IPS-15b (cell line): Measurements from ENCODE around the gene FRMD1.

Experiments
- H3K27me3 ChIP-seq: one replicate; pipeline ENCODE4 v1.6.1; 2013; ENCODE audit warnings: low read length; ENCODE audit not compliant: control insufficient read depth, insufficient read depth
- H3K36me3 ChIP-seq: one replicate; pipeline ENCODE4 v1.6.1; 2013; ENCODE audit warnings: low read length; ENCODE audit not compliant: control insufficient read depth, insufficient read depth
- H3K4me1 ChIP-seq: one replicate; pipeline ENCODE4 v1.6.1; 2013; ENCODE audit warnings: mild to moderate bottlenecking, low read length; ENCODE audit not compliant: control insufficient read depth, insufficient read depth
- H3K4me3 ChIP-seq: one replicate; pipeline ENCODE4 v1.5.1; 2013; ENCODE audit warnings: low read depth, low read length
- H3K9ac ChIP-seq: one replicate; pipeline ENCODE4 v1.6.1; 2013; ENCODE audit warnings: low read depth, mild to moderate bottlenecking, low read length
- H3K9me3 ChIP-seq: one replicate; pipeline ENCODE4 v1.6.1; 2013; ENCODE audit warnings: mild to moderate bottlenecking, low read length; ENCODE audit not compliant: control insufficient read depth, insufficient read depth

Gene FRMD1

DNA sequence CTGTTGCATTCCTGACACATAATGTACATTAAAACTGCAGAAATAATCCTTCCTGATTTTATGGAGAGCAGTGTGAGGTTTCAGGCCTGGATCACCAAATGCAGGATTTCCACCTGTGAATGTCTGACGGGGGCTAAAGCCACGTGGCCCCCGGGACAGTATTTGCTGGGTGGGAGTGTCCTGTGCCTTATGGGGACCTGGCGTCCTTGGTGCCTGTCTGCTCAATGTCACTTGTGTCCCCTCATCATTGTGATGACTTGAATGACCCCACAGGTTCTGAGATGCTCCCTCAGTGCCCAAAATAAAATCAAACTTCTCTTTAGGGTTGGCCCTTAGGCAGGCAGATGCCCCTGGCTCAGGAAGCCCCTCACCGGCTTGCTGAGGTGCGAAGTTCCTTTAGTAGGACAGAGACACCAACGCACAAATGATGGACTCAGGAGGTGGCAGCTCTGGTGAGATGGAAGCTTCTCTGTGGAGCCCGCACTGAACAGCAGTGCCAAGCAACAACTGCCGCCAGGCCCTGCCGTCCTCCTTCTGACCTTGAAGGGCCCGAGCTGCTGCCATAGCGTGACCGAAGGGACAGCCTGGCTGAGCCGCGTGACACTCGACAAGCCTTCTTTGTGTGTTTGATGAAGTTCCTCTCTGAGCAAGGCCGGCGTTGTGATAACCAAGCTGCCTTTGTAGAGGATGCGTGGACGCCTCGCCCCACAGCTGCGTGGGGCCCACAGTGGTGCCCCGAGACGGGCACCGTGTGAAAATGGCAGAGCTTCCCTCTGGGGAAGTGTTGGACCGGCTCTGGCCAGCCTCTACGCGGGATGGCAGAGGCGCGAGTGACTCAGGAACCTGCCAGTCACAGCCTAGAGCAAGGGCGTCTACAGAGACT is 30.9 kb downstream of the FRMD1 start:
- Histone ChIP-seq H3K9ac (no peak overlapping the region), H3K4me1 (no peaks in the 10 kb centered on the region), H3K9me3 (no peaks in the 10 kb centered on the region), H3K27me3 (no peaks in the 10 kb centered on the region), H3K4me3 (no peak overlapping the region), H3K36me3 (no peaks in the 10 kb centered on the region)

DNA sequence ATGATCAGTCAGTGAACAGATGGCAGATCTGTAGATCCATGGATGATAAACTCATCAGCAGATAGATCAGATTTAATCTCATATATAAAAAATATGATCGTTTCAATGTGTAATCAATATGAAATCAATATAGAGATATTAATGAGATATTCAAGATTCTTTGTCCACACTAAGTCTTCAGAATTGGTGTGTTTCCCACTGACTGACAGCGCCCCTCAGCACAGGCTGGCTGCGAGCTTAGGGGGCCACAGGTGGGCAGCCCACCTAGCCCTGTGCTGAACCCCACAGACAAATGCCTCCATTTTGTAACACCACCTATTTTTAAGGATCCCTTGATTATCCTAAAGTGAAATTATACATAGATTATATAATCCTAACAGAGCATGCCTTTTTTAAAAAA is 32.3 kb downstream of the FRMD1 start:
- Histone ChIP-seq H3K36me3 (no peaks in the 10 kb centered on the region), H3K4me3 (no peak overlapping the region), H3K9me3 (no peaks in the 10 kb centered on the region), H3K4me1 (no peaks in the 10 kb centered on the region), H3K9ac (no peak overlapping the region), H3K27me3 (no peaks in the 10 kb centered on the region)

DNA sequence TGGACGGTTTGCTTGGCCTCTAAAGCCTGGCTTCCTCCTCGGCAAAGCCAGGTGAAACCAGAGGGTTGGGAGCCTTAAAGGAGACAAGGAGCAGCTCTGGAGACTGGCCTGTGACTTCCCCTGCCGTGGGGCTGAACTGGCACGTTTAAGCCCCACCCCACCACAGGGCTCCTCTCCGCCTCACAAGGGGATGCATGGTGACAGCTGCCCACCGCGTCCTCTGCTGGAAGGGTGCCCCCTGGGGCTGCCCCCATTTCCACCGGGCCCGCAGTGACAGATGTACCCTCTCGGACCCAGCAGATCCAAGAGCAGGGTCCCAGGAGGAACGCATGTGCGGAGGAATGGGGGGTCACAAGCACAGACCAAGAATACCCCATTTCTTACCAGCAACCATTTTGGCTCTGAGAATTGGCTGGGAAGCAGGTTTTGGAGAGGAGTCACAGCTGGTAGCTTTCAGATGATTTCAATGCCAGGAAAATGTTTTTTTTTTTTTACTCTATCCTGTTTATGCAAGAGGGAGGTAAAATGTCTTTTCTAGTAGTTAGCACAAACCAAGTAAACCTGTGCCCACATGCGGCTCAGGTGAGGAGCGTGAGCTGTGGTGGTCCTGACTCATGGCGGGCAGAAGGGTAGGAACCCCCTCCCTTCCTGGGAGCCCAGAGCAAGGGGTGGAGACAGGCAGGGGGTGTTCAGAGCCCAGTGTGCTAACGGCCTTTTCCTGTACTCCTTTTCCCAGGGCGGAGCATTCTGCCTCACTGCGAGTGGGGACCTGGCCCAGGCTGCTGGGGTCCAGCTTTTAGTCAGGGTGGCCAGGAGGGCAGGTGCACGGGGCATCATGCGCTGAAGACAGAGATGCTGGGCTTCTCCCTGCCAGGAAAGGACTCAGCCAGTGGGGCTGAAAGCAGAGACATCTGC is 33.0 kb downstream of the FRMD1 start:
- H3K4me1 ChIP-seq: no peaks in the 10 kb centered on the region
- no peak overlapping the region for H3K4me3 ChIP-seq
- no peaks in the 10 kb centered on the region for H3K27me3 ChIP-seq
- H3K9ac ChIP-seq: no peak overlapping the region
- no peaks in the 10 kb centered on the region for H3K9me3 ChIP-seq
- H3K36me3 ChIP-seq: no peaks in the 10 kb centered on the region

DNA sequence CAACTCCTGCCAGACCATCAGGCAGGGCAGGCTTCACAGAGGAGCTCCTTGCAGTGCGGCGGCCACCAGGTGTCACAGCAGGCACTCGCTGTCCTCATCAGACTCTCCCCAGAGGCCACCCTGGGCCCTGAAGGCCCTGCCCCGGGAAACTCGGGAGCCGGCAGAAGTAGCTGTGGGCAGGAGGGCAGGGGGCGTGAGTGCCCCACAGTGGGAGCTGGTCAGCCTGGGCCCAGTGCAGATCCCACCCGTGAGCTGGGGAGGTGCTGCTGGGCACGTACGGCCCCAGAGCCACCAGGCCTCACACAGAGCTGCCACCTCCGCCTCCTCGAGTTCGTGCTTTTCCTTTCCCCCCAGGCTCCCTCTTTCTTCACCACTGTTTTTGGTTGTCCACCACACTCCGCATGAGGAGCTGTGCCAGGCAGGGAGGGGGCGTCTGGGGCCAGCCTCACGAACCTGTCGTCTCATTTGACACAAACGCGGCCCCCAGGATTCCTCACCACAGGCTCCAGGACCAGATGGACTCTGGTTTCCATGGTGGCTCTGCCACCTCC is 33.8 kb downstream of the FRMD1 start:
- no peak overlapping the region for H3K9ac ChIP-seq
- H3K27me3 ChIP-seq: no peaks in the 10 kb centered on the region
- no peak overlapping the region for H3K4me3 ChIP-seq
- no peaks in the 10 kb centered on the region for H3K4me1 ChIP-seq
- peaks cover 6% of the 10 kb centered on the region for H3K9me3 ChIP-seq
- no peaks in the 10 kb centered on the region for H3K36me3 ChIP-seq

- H3K4me3 ChIP-seq: no peak overlapping the region
- no peaks in the 10 kb centered on the region for H3K36me3 ChIP-seq
- no peaks in the 10 kb centered on the region for H3K4me1 ChIP-seq
- H3K9me3 ChIP-seq: peaks cover 8% of the 10 kb centered on the region
- no peaks in the 10 kb centered on the region for H3K27me3 ChIP-seq
- no peak overlapping the region for H3K9ac ChIP-seq
Measured at GRCh38 chr6:168044521-168045130, 34.4 kb downstream of the FRMD1 start.

- Histone ChIP-seq H3K4me1 (no peaks in the 10 kb centered on the region), H3K27me3 (no peaks in the 10 kb centered on the region), H3K9me3 (peaks cover 14% of the 10 kb centered on the region), H3K9ac (no peak overlapping the region), H3K36me3 (peaks cover 5% of the 10 kb centered on the region), H3K4me3 (no peak overlapping the region)
Measured at GRCh38 chr6:168043848-168044415, 35.1 kb downstream of the FRMD1 start.

DNA sequence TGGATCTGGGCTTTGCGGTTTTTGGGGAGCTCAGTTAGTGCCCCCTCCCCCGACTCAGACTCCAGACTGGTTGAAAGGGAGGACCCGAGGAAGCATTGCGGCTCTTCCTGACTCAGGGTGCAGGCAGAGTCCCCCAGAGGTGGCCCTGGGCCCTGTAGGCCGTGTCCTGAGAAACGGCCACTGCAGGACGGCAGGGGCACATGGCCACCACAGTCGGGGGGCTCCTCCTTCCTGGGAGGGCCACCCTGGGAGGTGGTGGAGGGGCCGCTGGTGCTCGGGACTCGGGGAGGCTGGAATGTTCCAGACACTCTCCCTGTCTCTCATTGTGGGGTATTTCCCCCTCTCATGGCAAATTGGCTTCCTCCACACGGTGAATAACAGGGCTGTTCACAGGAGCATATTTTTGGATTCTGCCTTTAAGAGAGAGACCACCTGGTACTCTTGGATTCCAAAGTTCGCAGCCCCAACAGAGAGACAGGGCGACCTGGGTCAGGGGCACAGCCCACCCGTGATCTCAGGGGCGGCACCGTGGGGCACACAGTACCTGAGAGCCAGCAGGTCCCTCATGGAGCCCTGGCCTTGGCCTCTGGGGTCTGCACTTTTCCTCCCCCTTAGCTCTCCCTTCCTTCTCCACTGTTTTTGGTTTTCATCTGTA is 35.7 kb downstream of the FRMD1 start:
- no peaks in the 10 kb centered on the region for H3K4me1 ChIP-seq
- peaks cover 18% of the 10 kb centered on the region for H3K9me3 ChIP-seq
- no peaks in the 10 kb centered on the region for H3K27me3 ChIP-seq

DNA sequence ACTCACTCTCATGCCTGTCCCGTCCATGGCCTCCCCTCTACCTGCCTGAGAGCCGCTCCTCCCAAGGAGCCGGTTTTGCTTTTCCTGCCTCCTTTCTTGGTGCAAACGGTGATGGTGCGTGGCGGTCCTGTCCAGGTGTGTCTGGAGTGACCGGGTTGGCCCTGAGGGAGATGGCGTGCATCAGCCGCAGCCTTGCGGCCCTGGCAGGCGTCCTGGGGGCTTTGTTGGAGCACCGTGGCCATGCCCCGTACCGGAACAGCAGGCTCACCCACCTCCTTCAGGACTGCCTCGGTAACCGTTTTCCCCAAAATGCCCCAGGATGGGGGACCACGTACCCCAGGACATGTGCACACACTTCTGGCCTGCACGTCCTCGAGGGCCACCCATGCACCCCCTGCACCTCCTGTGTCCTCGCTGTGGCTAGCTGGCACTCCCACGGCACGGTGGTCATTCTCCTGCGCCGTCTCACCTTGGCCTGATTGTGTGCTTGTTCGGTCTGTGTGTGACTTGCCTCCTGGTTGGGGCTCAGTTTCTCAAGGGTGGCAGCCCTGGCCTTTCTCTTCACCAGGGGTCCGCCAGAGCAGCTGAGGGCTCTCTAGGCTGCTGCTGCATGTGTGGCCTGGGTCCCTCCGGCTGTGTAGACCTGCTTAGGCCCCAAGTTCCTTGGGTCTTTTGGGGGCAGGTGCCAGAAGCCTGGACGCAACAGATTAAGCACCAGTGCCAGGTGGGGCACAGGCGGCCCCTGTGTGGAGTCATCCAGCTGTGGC is 36.4 kb downstream of the FRMD1 start:
- no peaks in the 10 kb centered on the region for H3K27me3 ChIP-seq

More for the DNA sequence above, 35.7 kb downstream of the FRMD1 start:
- Histone ChIP-seq H3K4me3 (no peak overlapping the region), H3K36me3 (peaks cover 5% of the 10 kb centered on the region), H3K9ac (no peak overlapping the region)

DNA sequence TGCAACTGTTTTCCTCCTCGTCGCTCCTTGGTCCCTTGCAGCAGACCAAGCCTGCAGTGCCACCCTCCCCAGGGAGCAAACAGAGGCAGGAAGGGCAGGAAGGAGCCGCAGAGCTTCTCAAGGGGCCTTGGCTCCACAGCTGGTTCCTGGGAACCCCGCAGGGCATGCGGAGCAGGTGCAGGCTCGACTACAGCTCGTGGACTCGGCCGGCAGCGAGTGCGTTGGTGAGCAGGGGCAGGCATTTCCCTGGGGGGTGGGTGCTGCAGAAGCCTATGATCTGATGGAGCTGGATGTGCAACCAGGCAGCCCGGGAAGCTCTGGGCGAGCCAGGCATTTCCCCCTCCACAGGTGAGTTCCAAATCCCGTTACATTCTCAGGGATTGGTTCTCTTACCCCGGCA is 37.1 kb downstream of the FRMD1 start:
- H3K4me3 ChIP-seq: no peak overlapping the region
- H3K9ac ChIP-seq: no peak overlapping the region
- no peaks in the 10 kb centered on the region for H3K4me1 ChIP-seq
- H3K36me3 ChIP-seq: peaks cover 5% of the 10 kb centered on the region
- H3K27me3 ChIP-seq: no peaks in the 10 kb centered on the region
- peaks cover 18% of the 10 kb centered on the region for H3K9me3 ChIP-seq

More for the DNA sequence above, 36.4 kb downstream of the FRMD1 start:
- H3K4me3 ChIP-seq: no peak overlapping the region
- H3K9ac ChIP-seq: no peak overlapping the region
- no peaks in the 10 kb centered on the region for H3K4me1 ChIP-seq
- H3K9me3 ChIP-seq: peaks cover 18% of the 10 kb centered on the region
- peaks cover 5% of the 10 kb centered on the region for H3K36me3 ChIP-seq

DNA sequence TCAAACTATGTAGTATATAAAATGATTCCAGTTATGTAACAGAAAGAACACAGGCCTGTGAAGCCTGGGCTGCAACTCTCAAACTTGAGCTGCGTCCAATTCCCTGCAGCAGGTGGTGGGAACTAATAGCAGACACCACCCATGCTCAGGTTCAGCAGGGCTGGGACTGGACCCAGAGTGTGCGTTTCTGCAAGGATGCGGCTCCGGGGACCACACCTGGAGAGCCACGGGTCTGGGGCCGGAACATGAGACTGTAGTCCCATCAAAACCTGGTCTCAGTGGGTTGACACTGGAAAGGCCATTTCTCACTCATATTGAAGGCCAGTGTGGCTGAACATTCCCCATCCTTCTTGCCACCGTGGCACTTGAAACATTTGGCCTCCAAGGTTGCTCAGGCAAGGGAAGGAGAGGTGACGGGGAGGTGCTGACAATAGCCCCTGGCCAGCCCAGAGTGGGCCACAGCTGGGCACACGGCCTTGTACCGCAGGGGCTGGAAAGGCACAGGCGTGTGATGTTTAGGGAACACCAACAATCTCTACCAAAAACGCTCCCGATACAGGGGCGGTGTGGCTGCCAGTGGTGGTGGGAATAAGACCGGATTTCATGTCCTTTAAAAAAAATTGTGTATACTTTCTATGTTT is 38.0 kb downstream of the FRMD1 start:
- Histone ChIP-seq H3K36me3 (peaks cover 5% of the 10 kb centered on the region), H3K9ac (no peak overlapping the region), H3K9me3 (peaks cover 18% of the 10 kb centered on the region), H3K27me3 (no peaks in the 10 kb centered on the region), H3K4me1 (no peaks in the 10 kb centered on the region), H3K4me3 (no peak overlapping the region)
